GM19467 (cell line): Measurements from ENCODE around the gene ARHGAP24.
"Not testable (repeated sequence)": the region's sequence is repeated elsewhere in the genome, so short reads cannot be mapped to it uniquely, and the experiment has no call there.

Experiments
- ATAC-seq: cut with Tn5 transposase; IDR thresholded peaks from one replicate; pipeline ENCODE4 v1.9.1; 2021; ENCODE audit warnings: mild to moderate bottlenecking, moderate library complexity; ENCODE audit not compliant: unreplicated experiment

Gene ARHGAP24

DNA sequence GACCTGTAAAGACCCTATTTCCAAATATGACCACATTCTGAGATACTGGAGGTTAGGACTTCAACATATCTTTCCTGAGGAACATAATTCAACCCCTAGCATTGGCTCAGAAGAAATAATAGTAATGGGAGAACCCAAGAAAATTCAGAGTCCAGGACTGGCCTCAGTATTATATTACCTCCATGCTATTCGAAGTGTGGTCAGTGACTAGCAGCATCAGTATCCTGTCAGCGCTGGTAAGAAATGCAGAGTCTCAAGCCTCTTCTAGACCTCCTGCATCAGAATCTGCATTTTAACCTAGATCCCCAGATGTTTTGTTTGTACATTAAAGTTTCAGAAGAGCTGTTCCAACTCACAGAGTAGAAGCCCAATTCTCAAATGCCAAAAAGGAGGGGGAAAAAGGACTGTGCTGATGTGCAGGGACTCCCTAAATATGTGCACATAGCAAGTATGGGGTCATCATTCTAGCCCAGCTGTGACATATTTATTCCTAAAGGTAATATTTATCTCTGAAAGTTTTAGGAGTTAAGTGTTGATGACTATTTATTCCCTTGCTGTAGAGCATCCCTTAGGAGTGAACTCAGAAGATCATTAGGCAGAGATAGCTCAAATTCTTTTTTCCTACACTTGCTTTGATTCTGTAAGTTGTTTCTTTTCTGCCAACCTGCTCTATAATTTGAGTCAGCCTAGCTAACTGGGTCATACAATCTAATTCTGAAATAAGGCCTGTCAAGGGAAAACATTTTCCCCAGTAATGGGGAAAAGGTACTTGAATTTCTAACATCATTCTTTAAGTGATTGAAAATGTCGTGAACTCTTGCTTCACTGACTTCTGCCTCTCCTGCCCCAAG is 361.9 kb downstream of the ARHGAP24 start:
- ATAC-seq = no peak

DNA sequence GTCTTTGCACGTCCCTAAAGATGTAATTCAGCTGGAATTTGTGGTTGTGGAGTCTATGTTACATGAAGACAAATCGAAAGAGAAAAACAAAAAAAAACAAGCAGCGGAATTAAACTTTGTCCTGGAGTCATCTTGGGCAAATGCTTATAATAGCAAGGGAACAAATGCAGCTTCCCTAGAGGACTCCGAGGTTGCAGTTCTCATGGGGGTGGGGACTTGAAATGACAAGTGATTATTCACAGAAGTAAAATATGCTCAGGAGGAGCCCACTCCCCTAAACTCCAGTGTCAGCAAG is 362.4 kb downstream of the ARHGAP24 start:
- ATAC-seq = no peak

DNA sequence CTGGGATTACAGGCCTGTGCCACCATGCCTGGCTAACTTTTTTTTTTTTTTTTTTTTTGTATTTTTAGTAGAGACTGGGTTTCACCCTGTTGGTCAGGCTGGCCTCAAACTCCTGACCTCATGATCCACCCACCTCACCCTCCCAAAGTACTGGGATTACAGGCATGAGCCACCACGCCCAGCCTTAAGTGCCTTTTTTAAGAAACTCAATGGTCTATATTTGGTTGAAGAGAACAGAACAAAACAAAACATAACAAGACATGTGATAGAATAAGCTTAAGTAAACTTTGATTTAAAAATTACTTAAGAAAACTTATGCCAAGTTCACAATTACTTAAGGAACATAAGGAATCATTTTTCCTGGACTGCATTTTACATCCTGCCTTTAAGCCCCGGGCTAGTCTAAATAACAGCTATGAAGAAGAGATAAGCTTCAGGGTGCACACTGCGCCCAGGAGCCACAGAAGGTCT is 365.1 kb downstream of the ARHGAP24 start:
- not testable (repeated sequence) for ATAC-seq

GRCh38 chr4:85842540-85842939 is 367.6 kb downstream of the ARHGAP24 start:
- ATAC-seq = no peak

DNA sequence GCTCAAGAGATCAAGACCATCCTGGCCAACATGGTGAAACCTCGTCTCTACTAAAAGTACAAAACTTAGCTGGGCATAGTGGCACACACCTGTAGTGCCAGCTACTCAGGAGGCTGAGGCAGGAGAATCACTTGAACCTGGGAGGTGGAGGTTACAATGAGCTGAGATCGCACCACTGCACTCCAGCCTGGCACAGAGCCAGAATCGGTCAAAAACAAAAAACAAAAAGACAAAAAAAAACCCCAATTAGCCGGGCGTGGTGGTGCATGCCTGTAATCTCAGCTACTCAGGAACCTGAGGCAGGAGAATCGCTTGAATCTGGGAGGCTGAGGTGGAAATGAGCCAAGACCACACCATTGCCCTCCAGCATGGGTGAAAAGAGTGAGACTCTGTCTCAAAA is 378.8 kb downstream of the ARHGAP24 start:
- not testable (repeated sequence) for ATAC-seq

DNA sequence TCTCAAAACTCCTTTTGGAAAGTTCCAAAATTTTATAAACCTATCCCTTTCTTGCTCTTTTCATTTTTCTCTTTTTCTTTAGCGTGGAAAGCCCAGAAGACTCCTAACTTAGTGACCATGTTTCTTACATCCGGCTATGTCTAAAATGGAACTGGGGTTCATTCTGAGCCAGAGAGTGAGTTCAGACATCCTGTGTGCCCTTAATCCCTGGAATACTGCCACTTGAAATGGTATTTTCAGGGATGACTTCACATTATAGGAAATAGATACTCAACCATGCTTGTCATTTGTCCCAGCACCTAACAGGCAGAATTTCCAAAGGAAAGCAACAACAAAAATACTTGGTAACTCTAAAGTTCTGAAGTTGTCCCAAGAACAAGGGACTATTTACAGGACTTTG is 379.6 kb downstream of the ARHGAP24 start:
- no peak for ATAC-seq

DNA sequence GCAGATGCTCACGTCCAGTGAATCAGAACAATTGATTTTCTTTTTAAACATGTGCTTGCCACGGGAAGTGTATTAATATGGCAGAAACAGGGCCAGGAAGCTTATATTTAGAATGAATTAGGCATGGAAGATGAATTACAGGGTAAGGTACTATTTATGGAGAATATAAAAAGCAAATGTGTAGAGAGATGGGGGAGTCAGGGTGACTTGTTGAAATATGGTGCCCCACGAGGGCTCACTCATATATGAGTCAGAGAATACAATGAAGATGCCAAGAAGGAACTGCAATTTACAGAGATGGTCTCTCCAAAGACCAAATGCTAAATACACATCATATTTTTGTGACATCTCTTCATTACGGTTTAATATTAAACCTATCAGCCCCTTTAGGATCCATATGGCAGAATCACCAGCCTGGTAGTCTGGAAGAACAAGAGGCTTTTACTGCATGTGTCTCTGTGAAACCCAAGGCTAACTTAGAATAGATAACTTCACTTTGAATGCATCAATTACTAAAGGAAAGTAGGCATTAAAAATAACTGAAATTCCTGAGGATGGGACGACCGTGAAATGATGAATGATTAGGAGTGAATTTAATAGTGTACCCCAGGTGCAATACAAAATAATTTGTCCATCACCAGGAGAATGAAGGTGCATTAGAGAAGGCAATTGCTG is 385.3 kb downstream of the ARHGAP24 start:
- no peak for ATAC-seq

DNA sequence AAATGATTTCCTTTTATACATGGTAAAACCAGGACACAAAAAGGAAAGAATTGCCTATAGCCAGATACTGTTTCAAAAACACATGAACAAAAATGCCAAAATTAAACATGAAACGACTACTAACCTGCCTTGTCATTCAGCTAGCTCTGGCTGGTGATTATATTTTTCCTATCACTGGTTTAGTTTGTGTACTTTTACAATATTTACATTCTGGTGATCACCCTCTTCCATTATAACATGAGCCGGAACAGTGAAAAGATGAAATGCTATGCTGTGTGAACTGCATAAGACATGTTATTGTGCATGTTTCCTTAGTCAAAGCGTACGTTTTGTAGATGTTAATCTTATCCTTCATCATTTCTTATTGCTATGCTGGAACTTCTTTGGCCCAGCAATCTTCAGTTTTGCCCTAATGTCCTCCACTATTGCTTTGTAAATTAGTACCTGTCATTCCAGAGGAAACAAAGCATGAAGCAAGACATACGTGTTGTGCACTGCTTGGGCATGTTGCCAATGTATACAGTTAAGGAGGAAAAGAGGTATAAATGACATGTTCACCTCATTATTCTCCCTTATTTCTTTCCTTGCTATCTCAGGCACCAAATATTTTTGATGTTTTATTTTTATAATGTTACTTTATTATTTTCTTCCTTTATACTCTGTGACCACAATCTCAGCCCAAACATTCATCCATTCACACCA is 386.3 kb downstream of the ARHGAP24 start:
- no peak for ATAC-seq

- ATAC-seq = no peak
Observed at GRCh38 chr4:85862896-85863295, 387.9 kb downstream of the ARHGAP24 start.

DNA sequence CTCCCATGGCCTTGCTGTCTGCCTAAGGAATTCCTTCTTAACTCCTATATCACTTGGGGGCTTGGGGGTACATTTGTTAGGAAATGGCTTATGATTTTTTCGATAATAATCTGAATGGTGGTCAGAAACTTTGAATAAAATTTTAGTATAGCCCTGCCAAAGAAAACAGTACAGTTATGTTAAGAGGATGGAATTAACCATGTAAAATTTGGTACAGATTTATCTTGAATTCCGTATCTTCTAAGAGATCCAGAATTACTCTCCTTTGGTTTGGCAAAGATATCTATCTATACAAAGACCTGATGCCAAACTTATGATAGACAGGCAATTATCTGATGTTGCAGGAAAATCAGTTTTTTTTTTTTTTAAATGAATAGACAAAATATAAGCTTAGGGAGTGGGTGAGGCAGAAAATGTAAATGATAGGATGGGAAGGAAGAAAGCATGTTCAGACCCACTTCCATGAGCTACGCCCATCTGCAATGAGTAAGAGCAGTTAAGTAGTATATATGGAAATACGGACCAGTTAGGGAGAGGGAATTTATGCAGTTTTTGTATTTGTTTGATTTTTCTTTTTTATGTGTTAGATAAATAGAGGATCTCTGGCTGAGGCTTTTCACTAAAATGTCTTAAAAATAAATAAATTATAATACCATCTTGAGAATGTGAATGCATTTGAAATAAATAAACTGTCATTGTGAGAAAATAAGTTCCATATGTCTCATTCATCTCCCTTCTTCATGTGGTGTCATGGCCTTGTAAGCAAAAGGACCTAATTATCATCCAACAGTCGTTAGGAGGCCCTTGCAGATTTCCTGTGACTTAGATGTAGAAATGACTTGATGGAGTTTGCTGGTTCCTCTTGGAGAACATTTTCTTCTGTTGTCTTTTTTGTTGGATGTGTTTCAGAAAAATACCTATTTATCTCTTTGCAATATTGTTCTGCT is 389.6 kb downstream of the ARHGAP24 start:
- ATAC-seq = no peak

- no peak for ATAC-seq
Observed at GRCh38 chr4:85865256-85865655, 390.3 kb downstream of the ARHGAP24 start.

- ATAC-seq = no peak
Observed at GRCh38 chr4:85866508-85866907, 391.6 kb downstream of the ARHGAP24 start.

- no peak for ATAC-seq
Observed at GRCh38 chr4:85867271-85867670, 392.3 kb downstream of the ARHGAP24 start.

- ATAC-seq = no peak
Observed at GRCh38 chr4:85869181-85869580, 394.2 kb downstream of the ARHGAP24 start.

- ATAC-seq = no peak
Observed at GRCh38 chr4:85870298-85871083, 395.5 kb downstream of the ARHGAP24 start.

DNA sequence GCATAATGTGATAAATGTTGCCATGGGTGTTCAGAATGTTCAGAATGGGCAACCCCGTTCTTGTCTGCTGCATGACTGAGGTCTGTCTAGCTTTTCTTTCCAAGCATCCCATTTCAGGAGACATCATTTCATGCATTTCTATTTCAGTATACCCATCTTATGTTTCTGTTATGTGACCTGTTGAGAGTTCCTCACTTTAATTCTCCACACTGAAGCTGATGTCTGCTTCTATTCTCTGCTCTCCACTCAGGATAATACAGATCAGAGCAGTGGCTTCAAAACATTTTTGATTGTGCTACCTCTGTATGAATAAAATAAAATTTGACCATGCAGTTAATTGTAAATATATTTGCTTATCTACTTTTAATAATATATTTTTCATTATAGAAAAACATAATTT is 398.6 kb downstream of the ARHGAP24 start:
- no peak for ATAC-seq

GRCh38 chr4:85879518-85879917 is 404.6 kb downstream of the ARHGAP24 start:
- ATAC-seq = no peak

DNA sequence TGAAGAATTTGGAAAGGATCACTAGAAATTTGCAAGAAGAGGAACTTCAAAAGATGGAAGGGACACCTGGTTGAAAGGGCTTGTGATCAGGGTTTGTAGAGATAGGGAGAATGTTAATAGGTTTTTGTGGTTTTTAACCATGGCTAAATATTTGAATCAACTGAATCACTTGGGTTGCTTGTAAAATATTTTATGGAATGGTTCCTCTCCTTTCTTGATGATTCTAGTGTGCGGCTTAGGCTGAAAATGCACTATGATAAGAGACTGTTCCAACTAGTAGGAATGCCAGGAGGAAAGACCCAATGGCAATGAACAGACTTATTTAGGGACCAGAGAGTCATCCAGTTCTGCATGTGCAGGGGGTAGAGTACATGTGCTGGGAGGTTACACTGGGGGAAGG is 408.2 kb downstream of the ARHGAP24 start:
- no peak for ATAC-seq

DNA sequence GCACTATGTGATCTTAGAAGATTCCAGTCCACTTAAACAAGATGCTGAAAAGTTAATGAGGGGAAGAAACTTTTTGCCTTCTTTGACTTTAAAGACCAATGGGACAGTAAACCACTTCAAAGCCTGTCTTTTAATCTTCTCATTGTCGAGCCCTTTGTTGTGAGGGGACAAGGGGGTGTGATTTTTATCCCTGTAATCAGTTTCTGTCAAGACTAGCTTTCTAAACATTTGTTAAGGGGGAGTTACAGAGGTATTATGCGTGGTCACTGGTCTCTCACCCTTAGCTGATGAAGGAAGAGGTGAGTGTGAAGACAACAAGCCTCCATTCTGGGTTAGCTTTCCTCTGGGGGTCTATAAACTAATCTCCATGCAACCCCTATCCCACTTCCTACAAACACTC is 409.3 kb downstream of the ARHGAP24 start:
- no peak for ATAC-seq

- no peak for ATAC-seq
Observed at GRCh38 chr4:85886665-85887064, 411.7 kb downstream of the ARHGAP24 start.
